Testis (tissue), 2 donors: ENCODE data around the gene SLC16A8.

ENCODE experiments used
- POLR2A ChIP-seq: fragments of 450-650 bp; IDR thresholded peaks from one replicate; pipeline ENCODE4 v1.6.1; 2017; ENCODE audit warnings: antibody characterized with exemption, mild to moderate bottlenecking, moderate library complexity
- TF ChIP-seq, protein P1 (sequence below), 3 experiments: fragments of 450-650 bp in 2 of 3; fragments of 200-600 bp in 1 of 3; sonication (generic) in 1 of 3; IDR thresholded peaks; one replicate each; pipeline ENCODE4 v1.5.1; 2016 to 2019; ENCODE audit warnings: antibody characterized with exemption in 3 of 3, mild to moderate bottlenecking in 2 of 3, moderate library complexity in 1 of 3

DNA sequence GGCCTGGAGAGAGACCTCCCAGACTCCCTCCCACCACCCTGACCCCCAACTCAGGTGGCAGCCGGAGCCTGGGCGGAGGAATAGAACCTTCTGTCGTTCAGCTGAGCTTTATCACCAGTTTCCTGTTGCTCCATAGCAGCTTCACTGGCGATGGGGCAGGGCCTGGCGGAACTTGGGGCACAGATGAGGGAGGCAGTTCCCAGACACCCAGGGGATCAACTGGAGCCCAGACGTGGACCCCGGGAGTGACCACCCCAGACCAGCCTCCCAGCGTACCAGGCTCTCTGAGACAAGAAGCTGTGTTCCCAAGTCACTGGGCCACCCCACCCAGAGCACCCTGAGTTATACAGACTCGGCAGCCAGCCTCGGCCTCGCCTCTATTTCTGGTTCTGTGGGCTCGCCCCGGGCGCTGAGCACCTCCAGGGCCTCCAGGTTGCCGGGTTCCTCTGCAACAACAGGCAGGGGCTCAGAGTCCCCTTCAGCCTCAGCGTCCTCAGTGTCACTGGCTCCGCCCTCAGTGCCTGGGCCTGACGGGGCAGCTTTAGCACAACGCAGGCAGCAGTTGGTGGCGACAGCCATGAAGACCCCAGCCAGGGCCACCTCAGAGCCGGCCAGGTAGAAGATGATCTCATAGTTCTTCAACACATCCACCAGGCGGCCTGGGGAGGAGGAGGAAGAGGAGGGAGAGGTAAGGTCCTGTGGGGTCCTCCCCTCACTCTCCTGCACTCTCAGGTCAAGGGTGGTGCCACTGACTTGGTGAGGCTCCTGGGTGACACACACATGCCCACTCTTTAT, 5.7 kb downstream of the SLC16A8 start:
- TF ChIP-seq, protein P1, sequence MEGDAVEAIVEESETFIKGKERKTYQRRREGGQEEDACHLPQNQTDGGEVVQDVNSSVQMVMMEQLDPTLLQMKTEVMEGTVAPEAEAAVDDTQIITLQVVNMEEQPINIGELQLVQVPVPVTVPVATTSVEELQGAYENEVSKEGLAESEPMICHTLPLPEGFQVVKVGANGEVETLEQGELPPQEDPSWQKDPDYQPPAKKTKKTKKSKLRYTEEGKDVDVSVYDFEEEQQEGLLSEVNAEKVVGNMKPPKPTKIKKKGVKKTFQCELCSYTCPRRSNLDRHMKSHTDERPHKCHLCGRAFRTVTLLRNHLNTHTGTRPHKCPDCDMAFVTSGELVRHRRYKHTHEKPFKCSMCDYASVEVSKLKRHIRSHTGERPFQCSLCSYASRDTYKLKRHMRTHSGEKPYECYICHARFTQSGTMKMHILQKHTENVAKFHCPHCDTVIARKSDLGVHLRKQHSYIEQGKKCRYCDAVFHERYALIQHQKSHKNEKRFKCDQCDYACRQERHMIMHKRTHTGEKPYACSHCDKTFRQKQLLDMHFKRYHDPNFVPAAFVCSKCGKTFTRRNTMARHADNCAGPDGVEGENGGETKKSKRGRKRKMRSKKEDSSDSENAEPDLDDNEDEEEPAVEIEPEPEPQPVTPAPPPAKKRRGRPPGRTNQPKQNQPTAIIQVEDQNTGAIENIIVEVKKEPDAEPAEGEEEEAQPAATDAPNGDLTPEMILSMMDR (IDR thresholded peaks at IDR 0.05) = no peak
- TF ChIP-seq POLR2A = no peak
